ENCODE data around the gene RAPGEF3.

- no peak for TF ChIP-seq ZNF274 (IDR thresholded peaks at IDR 0.05; ENCODE audit: low read depth, low read length)
- TF ChIP-seq YY1 (IDR thresholded peaks at IDR 0.05; ENCODE audit: insufficient read depth, insufficient read length): no peak
- TF ChIP-seq SUZ12 (IDR thresholded peaks at IDR 0.05; ENCODE audit: extremely low read depth, insufficient read depth, insufficient read length): no peak
Measured at GRCh38 chr12:47791874-47792273, 33.2 kb upstream of the RAPGEF3 start.
